ENCODE data around the gene RPL13A. TPM values are rescaled to one million over a fixed set of nuclear protein-coding genes. Genes with fewer than 3 reads are reported as not detected.

RPL13A gene
- polyA plus RNA-seq, 3 donors: 655 to 1,621 (median 663) TPM

- Mint-ChIP-seq H3K9me3 (peaks cover 0 to 3% (median 0%) of the 10 kb centered on the region in 7 donors), H3K4me1 (peaks cover 23% of the 10 kb centered on the region), H3K36me3 (peaks cover 38 to 39% of the 10 kb centered on the region in 2 donors), H3K4me3 (no peak overlapping the region), H3K27ac (peak overlapping the region in 3 of 7 donors; percentile 10 to 20 (median 13)), H3K27me3 (ENCODE audit: low read depth in 3 of 3) (no peaks in the 10 kb centered on the region)
- H3K27ac ChIP-seq (ENCODE audit: low read depth in 1 of 2, low read length in 2 of 2): no peak overlapping the region
- H2AFZ ChIP-seq (ENCODE audit: insufficient read depth, low read depth, low read length, poor library complexity, severe bottlenecking): no peak overlapping the region
- intact Hi-C loops (cut with micrococcal nuclease): loop anchor here in 1 of 2 donors (10.0 kb wide), 1 partner anchor 184 kb away; the partner anchor contains the start of gene PRMT1
- no peak for DNase-seq
- no peak overlapping the region for H3K9ac ChIP-seq (ENCODE audit: insufficient read depth, low read length, poor library complexity, severe bottlenecking)
- peaks cover 20 to 26% of the 10 kb centered on the region in 2 donors for H3K4me1 ChIP-seq (ENCODE audit: control insufficient read depth in 1 of 2, insufficient read depth in 2 of 2, low read length in 2 of 2)
- H3K79me2 ChIP-seq (ENCODE audit: insufficient read depth, low read length): peaks cover 31% of the 10 kb centered on the region
- no peak overlapping the region for H3K4me2 ChIP-seq (replicated peaks; ENCODE audit: extremely low read depth, low read length, poor library complexity, severe bottlenecking)
- no peaks in the 10 kb centered on the region for H3K9me3 ChIP-seq (replicated peaks in 1 of 2; ENCODE audit: control insufficient read depth in 1 of 2, insufficient read depth in 1 of 2, low read length in 2 of 2)
- TF ChIP-seq CTCF (IDR thresholded peaks at IDR 0.05): no peak
- peaks cover 50% of the 10 kb centered on the region for H4K20me1 ChIP-seq (ENCODE audit: insufficient read depth, low read length)
- 95% methylated on average over 9 of the region's 17 CpGs for WGBS (ENCODE audit: insufficient coverage)
- H3K4me3 ChIP-seq (replicated peaks in 1 of 3; ENCODE audit: low read depth in 2 of 3, low read length in 3 of 3): no peak overlapping the region
- peaks cover 38 to 43% of the 10 kb centered on the region in 2 donors for H3K36me3 ChIP-seq (replicated peaks in 1 of 2; ENCODE audit: control insufficient read depth in 1 of 2, insufficient read depth in 2 of 2, low read length in 2 of 2)
- H3K27me3 ChIP-seq (ENCODE audit: control insufficient read depth in 2 of 2, insufficient read depth in 2 of 2, low read length in 2 of 2): no peaks in the 10 kb centered on the region
These were observed 3.8 kb downstream of the RPL13A start for GRCh38 chr19:49491030-49491803.

GRCh38 chr19:49491804-49492572, 4.6 kb downstream of the RPL13A start:
- intact Hi-C loops (cut with micrococcal nuclease): loop anchor here in 1 of 2 donors (10.0 kb wide), 1 partner anchor 183 kb away; the partner anchor contains the start of gene PRMT1
- peaks cover 38 to 39% of the 10 kb centered on the region in 2 donors for H3K36me3 Mint-ChIP-seq
- H3K4me1 ChIP-seq (ENCODE audit: control insufficient read depth in 1 of 2, insufficient read depth in 2 of 2, low read length in 2 of 2): peaks cover 23 to 30% of the 10 kb centered on the region in 2 donors

More at GRCh38 chr19:49491804-49492572, 4.6 kb downstream of the RPL13A start:
- H3K36me3 ChIP-seq (replicated peaks in 1 of 2; ENCODE audit: control insufficient read depth in 1 of 2, insufficient read depth in 2 of 2, low read length in 2 of 2): peaks cover 38 to 43% of the 10 kb centered on the region in 2 donors
- no peak for TF ChIP-seq CTCF (IDR thresholded peaks at IDR 0.05)
- H3K4me3 ChIP-seq (replicated peaks in 1 of 3; ENCODE audit: low read depth in 2 of 3, low read length in 3 of 3): no peak overlapping the region
- DNase-seq: no peak
- H3K27ac ChIP-seq (ENCODE audit: low read depth in 1 of 2, low read length in 2 of 2): no peak overlapping the region
- H3K4me1 Mint-ChIP-seq: peaks cover 27% of the 10 kb centered on the region
- no peak overlapping the region for H3K4me3 Mint-ChIP-seq
- peaks cover 0 to 3% (median 0%) of the 10 kb centered on the region in 3 donors for H3K27me3 Mint-ChIP-seq (ENCODE audit: low read depth in 3 of 3)
- H3K9me3 ChIP-seq (replicated peaks in 1 of 2; ENCODE audit: control insufficient read depth in 1 of 2, insufficient read depth in 1 of 2, low read length in 2 of 2): no peaks in the 10 kb centered on the region
- H3K4me2 ChIP-seq (replicated peaks; ENCODE audit: extremely low read depth, low read length, poor library complexity, severe bottlenecking): no peak overlapping the region
- H3K9me3 Mint-ChIP-seq: peaks cover 0 to 3% (median 0%) of the 10 kb centered on the region in 7 donors
- no peaks in the 10 kb centered on the region for H3K27me3 ChIP-seq (ENCODE audit: control insufficient read depth in 2 of 2, insufficient read depth in 2 of 2, low read length in 2 of 2)
- H3K79me2 ChIP-seq (ENCODE audit: insufficient read depth, low read length): peaks cover 39% of the 10 kb centered on the region
- H3K9ac ChIP-seq (ENCODE audit: insufficient read depth, low read length, poor library complexity, severe bottlenecking): no peak overlapping the region
- no peak overlapping the region for H2AFZ ChIP-seq (ENCODE audit: insufficient read depth, low read depth, low read length, poor library complexity, severe bottlenecking)
- H4K20me1 ChIP-seq (ENCODE audit: insufficient read depth, low read length): peaks cover 50% of the 10 kb centered on the region
- no CpG with 5 or more reads among the region's 7 CpGs for WGBS (ENCODE audit: insufficient coverage)
- H3K27ac Mint-ChIP-seq: peak overlapping the region in 2 of 7 donors; percentile 13 to 81

Measured in CD14-positive monocyte (primary cell).